HG03064 (cell line): ENCODE measurements around the gene FRMD1.

Experiments used
- ATAC-seq: cut with Tn5 transposase; IDR thresholded peaks from one replicate; pipeline ENCODE4 v1.9.1; 2021; ENCODE audit warnings: low read depth; ENCODE audit not compliant: unreplicated experiment

Gene FRMD1

DNA sequence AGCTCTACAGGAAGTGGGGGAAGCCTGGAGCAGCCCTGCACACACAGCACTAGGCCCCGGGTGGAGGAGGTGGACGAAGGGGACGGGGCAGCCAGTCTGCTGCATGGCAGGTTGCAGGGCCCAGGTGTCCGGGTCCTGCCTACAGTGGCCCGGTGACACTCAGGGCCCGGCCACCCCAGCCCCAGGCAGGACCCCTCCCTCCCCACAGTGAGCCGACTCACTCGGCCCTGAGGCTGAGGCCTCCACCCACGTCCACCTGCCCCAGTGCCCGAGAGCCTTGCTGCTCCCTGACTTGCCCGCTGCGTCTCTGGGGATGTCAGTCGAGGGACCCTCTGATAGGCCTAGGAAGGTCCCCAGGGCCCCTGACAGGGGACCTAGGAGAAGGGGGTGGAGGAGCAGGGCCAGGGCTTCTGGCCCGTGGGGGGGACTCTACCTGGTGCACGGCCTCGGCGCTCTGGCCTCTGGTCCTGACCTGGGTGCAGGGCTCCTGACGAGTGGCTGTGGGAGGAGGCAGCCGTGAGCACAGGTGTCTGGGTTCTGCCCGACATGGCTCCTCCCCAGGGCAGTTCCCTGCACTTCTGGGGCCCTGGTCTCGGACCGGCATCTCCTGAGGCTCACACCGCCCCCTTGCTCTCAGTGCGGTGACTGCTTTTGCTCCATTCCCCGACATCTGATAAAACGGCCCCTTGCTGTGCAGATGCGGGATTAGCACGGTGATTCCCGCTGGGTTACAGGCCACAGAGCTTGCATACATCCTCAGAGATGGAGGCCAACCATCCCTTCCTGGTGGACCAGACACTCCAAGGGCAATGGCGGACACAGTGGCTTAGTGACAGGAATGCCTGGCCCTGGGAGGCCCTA, 20.1 kb downstream of the FRMD1 start:
- ATAC-seq: no peak

DNA sequence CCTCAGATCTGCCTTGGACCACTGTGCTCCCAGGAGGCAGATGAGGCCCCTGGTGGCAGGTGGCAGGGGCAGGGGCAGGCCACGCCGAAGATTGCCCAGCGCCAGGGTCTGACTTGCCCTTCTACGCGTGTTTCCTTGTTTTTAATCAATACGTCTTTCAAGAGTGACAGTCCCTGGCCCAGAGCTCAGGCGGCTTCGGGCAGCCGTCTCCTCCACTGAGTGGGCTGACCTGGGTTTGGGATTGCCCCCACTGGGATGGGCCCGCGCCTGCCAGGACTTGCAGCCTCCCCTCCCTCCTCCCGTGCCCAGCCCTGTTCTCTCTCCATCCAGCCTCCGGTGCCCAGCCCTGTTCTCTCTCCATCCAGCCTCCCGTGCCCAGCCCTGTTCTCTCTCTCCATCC, 21.2 kb downstream of the FRMD1 start:
- no peak for ATAC-seq

DNA sequence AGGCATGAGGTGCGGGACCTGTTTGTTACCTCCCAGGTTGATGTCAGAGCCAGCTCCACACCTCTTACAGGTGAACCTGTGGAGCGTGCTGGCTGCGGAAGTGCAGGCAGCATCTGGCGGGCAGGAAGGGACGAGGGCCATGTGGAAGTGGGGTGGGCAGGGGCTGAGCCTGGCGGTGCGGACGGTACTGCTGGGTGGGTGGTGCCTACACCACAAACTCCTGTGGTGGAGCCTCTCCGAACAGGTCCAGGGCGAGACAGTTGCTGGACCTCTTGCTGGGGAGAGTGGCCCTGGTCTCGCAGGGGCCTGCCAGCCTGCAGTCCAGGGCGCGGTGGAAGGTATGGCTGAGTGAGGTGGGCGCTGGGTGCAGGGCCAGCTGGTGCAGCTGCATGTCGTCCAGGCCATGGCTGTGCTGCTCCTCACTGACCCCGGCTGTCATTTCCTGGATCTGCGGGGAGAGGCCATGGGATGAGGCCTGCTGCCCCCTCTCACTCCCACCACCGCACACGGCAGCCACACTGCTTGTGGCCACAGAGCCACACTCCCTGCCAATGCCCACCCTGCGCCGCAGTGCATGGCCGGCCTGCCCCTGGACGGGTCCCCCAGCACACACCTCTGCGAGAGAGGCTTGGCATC, 22.0 kb downstream of the FRMD1 start:
- no peak for ATAC-seq

DNA sequence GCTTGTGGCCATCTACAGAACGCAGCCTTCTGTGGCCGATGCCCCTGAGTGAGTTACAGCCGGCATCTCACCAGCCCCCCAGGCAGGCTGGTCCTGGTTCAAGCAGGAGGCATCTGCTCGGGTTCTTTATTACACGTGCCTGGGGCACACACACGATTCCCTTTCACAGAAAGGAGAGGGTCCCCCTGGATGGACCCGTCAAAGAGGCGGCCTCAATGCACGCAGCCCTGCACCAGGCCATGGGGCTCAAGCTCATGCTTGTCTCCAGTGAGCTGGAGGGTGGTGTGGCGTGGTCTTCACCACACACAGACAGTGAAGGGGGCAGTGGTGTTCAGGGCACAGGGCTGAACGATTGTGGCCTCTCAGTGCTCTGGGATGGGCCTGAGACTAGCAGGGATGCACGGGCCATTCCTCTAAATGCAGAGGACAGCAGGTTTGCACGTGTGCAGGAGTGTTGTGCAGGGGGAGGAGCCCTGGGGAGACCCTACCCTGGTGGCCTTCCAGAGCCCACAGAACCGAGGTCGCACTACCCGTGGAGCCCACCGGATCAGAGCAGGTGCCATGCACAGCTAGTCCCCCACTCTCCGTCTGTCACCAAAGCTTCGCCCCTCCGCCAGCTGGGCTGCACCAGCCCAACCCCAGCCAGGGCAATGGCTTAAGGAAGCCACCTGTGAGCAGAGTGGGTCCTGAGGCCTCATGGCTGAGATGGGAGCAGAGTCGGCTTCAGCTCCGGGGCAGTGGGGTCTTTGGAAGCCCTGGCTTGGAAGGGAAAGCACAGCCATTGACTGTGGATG, 23.1 kb downstream of the FRMD1 start:
- no peak for ATAC-seq

DNA sequence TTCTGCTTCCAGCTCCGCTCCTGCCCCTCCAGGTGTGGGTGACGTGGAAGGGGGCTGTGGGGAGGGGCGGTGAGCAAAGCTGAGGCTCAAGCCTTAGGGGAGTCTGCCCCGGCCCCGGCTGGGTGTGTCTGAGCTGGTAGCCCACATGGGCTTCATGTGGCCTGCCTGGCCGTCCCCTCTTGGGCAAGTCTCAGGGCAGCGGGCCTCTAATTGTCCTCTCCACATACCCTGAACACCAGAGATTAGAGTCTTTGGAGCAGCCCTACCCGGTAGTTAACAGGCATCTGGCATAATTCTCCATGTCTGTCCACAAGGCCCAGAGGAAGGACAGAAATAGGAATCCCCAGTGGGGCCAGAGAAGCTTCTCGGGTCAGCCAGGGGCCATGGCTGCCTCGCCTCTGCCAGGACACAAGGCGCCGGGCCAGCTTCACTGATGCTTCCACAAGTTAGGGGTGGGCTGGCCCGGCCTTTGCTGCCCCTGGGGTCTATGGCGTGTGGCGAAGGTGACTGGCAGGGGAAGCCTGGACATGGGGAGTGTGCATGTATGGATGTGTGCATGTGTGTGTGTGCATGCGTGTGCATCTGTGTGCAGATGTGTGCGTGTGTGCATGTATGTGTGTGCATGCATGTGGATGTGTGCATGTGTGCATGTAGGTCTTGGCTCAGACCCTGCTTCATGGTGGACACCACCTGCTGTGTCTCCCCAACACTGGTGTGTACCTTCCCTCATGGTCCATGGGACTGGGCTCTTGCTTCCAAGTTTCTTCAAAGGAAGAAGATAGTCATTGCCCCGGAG, 24.0 kb downstream of the FRMD1 start:
- no peak for ATAC-seq

- ATAC-seq: no peak
These were observed 25.0 kb downstream of the FRMD1 start for GRCh38 chr6:168053957-168054471.

- ATAC-seq: no peak
These were observed 25.7 kb downstream of the FRMD1 start for GRCh38 chr6:168053086-168053956.

DNA sequence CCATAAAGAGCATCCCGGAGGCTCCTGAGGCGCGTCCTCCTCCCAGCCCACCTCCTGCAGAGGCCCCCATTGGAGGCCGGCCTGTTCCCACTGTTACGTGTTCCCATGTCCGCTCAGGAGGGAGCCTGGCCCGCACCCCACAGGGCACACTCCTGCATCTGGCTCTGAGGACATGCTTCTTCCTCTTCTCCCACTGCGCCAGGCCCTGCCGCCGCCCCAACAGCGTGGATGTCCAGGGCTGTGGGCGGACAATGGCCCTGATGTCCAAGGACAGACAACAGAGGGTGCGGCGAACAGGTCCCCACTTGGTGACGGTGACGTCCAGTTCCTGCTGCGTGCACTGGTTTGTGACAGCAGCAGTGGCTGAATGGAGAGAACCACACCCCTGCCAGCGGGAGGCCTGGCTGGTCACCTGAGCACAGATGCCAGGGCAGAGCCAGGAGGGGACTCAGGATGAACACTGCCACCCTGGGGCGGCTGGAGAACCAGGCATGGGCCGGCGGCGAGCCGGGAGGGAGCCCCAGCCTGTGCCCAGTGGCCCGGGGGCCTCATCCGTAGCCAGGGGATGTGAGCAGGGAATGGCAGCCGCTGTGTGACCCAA, 26.6 kb downstream of the FRMD1 start:
- ATAC-seq: no peak

DNA sequence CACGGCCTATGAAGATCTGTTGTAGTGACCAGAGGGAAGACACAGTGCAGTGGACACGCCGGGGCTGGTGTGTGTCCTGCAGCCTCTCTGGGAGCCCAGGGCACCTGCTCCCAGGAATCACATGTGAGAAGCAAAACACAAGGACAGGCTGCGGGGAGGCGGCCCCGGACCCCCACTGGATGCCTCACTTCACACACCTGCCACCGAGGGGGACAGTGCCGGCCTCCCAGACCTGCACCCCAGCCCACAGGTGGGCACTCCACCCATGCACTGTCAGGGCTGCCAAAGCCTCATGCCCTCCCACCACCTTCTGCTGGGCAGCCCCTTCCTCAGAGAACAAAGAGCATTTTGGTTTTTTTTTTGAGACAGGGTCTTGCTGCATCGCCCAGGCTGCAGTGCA, 27.4 kb downstream of the FRMD1 start:
- no peak for ATAC-seq

DNA sequence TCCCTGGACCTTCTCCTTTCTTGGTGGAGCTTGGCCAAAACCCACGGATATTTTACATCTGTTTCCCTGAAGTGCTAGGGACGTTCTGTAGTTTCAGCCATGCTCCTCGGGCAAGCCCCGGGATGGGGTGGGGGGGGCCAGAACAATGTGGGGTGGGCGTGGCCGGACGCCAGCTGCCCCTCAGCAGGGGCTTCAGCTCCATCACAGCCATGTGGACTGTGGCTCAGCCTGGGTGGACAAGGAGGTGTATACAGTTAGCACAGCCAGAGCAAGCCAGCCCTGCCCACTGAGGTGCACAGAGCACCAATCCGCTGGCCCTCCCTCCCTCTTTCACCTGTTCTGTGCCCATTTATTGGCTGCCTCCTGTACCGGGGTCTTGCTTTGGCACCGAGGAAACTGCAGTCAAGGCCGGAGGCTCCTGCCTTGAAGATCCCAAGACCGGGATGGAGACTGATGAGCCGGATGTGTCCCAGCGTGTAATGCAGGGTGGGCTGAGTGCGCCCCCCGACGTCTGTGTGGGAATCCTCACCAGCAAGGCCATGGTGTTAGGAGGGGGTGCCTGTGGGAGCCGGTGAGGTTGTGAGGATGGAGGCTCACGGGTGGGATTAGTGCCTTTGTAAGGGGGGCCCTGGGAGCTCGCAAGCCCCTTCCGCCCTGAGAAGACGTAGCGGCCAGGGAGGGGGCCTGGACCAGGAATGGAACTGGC, 28.0 kb downstream of the FRMD1 start:
- ATAC-seq: no peak

GRCh38 chr6:168050225-168050880, 28.7 kb downstream of the FRMD1 start:
- no peak for ATAC-seq

DNA sequence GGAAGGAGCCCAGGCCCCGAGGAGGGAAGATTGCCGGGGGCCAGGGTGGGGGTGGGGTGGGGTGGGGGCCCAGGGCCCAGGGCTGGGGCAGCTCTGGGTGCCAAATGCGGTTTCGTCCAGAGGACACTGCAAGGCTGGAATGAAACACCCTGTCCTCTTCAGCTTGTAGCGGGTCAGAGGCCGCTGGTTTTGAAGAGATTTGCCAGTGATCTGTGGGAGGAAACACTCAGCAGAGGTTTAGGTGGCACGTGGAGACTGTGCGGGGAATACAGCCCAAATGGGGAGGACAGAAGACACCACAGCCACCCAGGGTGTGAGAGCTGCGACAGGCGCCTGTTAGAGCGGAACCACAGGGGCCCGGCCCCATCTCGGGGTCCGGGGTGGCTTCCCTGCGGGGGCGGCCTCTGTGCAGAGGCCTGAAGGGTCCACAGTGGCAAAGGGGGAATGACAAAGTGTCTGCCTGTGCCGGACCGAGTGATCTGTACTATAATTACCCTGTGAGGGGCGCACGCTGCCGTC, 29.2 kb downstream of the FRMD1 start:
- ATAC-seq: no peak

DNA sequence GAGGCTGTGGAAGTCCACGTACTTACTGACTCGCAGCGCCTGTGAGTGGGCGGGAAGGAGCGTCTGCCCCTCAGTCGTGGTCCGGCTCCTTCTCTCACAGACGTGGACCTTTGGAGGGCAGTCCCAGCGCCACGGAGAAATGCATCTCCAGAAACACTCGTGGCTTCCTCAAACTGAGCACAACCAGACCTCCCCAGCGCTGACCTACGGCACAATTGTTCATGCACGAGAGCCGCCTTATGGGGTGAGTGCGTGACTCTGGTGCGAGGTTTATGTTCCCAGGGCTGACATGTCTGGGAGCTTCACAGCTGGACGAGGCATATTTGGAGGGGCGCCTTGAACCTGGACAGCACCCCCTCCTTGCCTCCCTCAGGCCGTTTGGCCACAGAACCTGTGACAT, 29.7 kb downstream of the FRMD1 start:
- ATAC-seq: no peak

DNA sequence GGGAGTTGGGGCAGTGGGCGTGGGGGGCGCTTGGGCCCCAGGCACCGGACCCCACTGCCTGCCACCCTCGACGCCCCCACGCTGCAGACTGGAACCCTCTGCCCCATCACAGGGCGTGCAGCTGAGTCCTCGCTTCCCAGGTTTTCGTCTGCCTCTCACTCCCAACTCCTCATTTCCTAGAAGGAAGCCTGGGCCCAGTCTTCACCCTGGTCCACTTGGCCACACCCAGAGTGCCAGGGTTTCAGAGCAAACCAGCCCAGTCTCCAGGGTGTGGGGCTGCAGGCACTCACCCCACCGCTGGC, 30.3 kb downstream of the FRMD1 start:
- no peak for ATAC-seq

DNA sequence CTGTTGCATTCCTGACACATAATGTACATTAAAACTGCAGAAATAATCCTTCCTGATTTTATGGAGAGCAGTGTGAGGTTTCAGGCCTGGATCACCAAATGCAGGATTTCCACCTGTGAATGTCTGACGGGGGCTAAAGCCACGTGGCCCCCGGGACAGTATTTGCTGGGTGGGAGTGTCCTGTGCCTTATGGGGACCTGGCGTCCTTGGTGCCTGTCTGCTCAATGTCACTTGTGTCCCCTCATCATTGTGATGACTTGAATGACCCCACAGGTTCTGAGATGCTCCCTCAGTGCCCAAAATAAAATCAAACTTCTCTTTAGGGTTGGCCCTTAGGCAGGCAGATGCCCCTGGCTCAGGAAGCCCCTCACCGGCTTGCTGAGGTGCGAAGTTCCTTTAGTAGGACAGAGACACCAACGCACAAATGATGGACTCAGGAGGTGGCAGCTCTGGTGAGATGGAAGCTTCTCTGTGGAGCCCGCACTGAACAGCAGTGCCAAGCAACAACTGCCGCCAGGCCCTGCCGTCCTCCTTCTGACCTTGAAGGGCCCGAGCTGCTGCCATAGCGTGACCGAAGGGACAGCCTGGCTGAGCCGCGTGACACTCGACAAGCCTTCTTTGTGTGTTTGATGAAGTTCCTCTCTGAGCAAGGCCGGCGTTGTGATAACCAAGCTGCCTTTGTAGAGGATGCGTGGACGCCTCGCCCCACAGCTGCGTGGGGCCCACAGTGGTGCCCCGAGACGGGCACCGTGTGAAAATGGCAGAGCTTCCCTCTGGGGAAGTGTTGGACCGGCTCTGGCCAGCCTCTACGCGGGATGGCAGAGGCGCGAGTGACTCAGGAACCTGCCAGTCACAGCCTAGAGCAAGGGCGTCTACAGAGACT, 30.9 kb downstream of the FRMD1 start:
- ATAC-seq: no peak

DNA sequence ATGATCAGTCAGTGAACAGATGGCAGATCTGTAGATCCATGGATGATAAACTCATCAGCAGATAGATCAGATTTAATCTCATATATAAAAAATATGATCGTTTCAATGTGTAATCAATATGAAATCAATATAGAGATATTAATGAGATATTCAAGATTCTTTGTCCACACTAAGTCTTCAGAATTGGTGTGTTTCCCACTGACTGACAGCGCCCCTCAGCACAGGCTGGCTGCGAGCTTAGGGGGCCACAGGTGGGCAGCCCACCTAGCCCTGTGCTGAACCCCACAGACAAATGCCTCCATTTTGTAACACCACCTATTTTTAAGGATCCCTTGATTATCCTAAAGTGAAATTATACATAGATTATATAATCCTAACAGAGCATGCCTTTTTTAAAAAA, 32.3 kb downstream of the FRMD1 start:
- ATAC-seq: no peak
